NCI-H446 (cell line): ENCODE results near the gene ETV6.
A peak's percentile ranks its signal among the peaks of the same experiment; 100 is the strongest.

Source experiments
- DNase-seq, 2 experiments: peaks; one replicate each; lab custom pipeline; 2025; lab: John Stamatoyannopoulos, UW

ETV6 gene

GRCh38 chr12:11804130-11804529 lies 154.7 kb downstream of the ETV6 start:
- peak in 1 of 2 experiments; percentile 3 for DNase-seq

- DNase-seq = no peak
These were observed 155.6 kb downstream of the ETV6 start for GRCh38 chr12:11805043-11805442.

- DNase-seq = no peak
These were observed 156.2 kb downstream of the ETV6 start for GRCh38 chr12:11805680-11806079.

DNA sequence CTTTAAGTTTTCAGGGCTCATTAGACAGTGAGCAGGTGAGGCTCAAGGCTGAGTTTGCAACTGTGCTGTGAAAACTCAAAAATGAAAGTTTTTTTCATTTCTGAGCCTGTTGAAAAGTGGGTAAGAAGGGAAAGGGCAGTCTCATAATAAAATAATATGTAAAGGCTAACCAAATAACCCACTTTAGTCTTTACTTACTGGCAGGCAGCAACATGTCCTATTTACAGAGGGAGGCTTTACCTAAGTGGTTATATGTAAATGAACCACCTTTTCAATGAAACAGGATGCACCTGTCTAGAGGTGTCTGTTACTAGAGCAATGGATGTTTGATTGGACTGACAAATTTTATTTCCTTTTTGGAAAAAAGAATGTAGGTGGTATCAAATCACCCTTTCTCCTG lies 158.0 kb downstream of the ETV6 start:
- no peak for DNase-seq

DNA sequence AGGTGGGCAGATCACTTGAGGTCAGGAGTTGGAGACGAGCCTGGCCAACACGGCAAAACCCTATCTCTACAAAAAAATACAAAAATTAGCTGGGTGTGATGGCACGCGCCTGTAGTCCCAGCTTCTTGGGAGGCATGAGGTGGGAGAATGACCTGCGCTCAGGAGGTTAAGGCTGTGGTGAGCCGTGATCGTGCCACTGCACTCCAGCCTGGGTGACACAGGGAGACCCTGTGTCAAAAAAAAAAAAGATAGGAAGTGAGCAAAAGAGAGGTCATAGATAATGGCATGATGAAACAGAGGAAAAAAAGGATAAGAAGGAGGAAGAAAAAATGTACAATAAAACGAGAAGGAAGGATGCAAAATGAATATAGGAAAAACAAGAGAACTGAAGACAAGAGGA lies 159.5 kb downstream of the ETV6 start:
- no peak for DNase-seq

DNA sequence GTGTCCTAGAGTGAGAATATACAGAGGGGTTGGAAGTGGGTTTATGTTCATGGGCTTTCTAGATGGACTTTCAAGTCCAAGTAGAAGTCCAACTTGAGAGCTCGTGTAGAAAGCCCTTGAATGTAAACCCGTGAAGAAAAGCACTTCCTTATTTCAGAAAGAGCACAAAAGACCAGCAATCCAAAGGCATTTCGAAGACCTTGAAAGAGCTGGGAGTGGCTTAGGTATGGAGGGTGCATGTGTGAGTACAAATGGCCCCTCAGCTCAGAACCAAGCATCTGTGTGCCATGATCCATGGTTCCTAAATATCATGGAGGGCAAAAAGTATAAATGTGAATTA lies 160.7 kb downstream of the ETV6 start:
- DNase-seq = no peak

DNA sequence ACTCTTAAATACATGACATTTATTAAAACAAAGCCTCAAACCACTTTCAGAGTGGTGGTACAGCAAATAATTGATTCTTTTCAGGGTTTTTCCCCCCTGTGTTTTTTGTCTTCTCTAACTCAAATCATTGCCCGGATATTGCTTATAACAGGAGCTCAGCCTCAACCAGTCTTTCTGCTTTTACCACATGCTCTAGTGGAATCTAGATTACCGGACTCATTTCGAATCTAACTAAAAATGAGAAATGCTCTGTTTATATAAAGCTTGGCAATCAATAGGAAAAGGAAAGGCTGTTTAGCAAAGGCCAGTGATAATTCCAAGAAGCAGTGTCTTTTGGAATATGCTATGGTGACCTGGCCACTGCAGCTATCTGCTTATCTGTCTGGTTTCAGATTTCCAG lies 161.5 kb downstream of the ETV6 start:
- DNase-seq = no peak

GRCh38 chr12:11812241-11812585 lies 162.7 kb downstream of the ETV6 start:
- no peak for DNase-seq

GRCh38 chr12:11812586-11813437 lies 163.3 kb downstream of the ETV6 start:
- DNase-seq = no peak

DNA sequence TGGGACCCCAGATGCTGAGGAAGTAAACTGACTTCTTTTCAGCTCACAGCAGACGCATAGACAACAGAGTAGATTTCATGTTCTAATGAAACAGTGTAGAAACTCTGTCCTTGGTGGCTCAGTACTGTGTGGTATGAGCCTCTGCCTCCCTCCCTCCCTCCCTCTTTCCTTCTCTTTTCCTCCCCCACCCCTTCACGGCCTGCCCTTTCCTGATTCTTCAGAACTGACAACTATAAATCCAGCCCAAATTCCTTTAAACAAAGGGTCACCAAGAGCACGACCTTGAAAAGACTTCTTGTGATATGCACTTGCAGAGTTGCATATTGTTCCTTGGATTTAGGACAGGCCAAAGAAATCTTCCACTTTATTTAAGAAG lies 164.0 kb downstream of the ETV6 start:
- DNase-seq = no peak

DNA sequence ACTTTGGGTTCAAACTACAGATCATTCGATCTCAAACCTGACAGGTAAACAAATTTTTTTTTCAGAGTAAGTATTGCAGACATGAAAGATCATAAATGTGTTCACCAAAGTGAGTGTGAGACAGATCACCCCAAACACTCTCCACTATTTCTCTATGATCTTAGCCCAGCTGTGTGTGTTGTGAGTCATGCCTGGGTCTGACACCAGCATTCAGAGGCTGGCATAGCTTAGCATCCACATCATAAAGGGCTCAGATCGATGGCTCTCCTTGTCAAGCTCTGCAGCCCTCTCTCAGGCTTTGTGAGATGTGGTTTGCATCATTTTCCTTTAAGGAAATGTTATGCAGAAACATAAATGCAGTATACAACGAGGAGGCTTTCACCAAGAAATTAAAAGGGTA lies 164.9 kb downstream of the ETV6 start:
- no peak for DNase-seq

GRCh38 chr12:11815397-11815796 lies 165.9 kb downstream of the ETV6 start:
- DNase-seq = no peak

- DNase-seq = no peak
These were observed 170.2 kb downstream of the ETV6 start for GRCh38 chr12:11819643-11820042.

DNA sequence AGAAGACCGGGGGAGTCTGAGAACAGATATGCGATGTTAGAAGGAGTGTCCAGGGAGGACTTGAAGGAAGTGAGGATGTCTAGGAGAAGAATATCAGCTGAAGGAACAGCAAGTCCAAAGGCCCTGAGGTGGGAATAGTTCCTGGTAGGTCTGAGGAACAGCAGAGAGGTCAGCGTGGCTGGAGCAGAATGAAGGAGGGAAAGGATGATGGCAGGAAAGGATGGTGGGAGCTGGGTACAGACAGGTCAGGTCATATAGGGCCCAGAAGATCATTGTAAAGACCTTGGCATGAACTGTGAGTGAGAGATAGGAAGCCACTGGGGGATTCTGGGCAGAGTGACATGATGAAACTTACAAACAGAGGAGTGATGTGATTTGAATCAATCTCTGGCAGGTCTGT lies 171.0 kb downstream of the ETV6 start:
- no peak for DNase-seq

DNA sequence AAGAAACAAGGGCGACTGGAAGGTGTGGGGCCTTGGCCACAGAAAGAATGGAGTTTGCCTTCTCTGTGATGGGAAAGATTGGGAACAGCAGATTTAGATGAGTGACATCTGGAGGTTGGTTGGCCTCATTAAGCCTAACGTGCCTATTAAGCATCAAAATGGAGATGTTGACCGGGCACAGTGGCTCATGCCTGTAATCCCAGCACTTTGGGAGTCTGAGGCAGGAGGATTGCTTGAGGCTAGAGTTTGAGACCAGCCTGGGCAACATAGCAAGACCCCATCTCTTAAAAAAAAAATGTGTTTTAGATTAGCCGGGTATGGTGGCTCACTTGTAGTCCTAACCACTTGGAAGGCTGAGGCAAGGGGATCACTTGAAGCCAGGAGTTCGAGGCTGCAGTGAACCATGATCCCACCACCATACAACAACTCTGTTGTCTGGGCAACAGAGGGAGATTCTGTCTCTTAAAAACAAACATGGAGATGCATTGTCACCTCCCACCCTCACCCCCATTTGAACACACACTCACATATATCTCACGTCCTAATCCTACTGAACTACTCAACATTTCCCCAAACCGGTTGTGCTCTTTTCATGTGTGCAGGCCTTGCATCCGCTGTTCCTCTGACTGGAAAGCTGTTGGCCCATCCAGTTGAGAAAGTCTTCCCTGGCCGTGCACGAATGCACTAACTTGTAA lies 172.1 kb downstream of the ETV6 start:
- peak in 1 of 2 experiments; percentile 6 for DNase-seq

DNA sequence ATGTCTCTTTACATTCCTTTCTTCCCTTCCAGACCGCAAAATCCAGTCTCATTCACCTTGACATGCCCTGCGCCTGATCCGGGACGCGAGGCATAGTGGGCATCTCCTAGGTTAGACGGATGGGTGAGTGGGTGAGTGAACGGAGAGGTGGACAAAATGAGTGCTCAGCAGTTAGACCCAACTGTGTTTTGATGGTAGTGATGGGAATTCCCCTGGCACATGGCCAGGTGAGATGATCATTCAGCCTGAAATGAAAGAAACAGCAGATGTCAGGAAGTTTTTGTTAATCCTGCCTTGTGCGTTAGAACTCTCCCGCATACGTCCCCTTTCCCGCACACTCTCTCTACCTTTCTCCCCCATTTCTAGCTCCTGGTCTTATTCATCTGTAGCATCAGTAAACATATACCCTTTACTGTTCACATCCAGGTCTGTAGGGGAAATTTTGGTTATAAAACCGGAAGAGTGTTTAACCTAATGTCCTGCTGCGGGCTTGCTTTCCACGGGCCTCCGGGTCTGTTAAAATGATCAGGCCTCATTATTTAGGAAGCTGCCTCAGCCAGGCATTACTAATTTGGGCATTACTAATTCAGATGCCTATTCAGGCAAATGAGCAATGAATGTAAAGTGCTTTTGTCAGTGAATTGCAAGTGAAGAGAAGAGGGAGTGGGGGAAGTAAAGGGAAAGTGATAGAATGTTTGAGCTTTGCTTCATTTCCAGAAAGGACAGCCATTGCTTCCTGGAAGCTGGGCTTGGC lies 172.8 kb downstream of the ETV6 start:
- peak; percentile 71 to 83 for DNase-seq

- DNase-seq = no peak
These were observed 173.6 kb downstream of the ETV6 start for GRCh38 chr12:11823043-11823442.

- DNase-seq = no peak
These were observed 174.1 kb downstream of the ETV6 start for GRCh38 chr12:11823593-11823992.

DNA sequence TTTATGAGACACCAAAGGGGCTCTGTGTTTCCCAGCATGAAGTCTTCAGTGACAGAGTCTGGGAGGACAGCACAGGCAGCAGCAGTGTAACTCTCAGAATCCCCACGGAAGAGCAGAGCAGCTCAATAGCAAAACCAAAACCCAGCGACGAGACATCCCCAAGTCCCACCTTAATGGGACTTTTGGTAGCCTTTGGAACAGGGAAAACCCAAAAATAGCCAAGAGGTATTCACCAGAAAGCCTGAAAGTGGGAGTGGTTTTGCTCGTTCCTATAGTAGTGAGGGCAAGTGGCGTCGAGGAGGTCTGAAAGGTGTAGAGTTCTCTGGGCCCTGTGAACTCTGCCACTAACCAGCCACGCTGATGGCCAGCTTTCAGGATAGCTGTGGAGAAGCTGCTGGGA lies 174.6 kb downstream of the ETV6 start:
- DNase-seq = no peak

- DNase-seq = no peak
These were observed 175.3 kb downstream of the ETV6 start for GRCh38 chr12:11824736-11825135.

DNA sequence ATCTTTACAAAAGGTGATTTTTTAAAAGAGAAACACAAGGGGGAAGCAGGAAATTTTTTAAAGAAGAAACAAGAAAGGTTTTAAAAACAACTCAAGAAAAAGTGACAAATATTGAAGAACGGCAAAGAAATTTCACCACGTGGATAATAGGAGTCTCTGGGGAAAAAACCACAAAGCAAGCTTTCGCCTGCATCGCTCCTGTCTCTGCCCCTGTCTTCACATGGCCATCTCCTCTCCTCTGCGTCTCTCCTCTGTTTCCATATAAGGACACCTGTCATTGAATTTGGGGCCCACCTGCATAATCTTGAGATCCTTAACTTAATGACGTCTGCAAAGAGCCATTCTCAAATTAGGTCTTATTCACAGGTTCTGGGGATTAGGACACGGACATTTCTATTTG lies 175.8 kb downstream of the ETV6 start:
- DNase-seq = no peak

- DNase-seq = no peak
These were observed 177.1 kb downstream of the ETV6 start for GRCh38 chr12:11826574-11826973.
